ENCODE measurements around the gene GRAPL.
"Not testable (repeated sequence)": the region's sequence is repeated elsewhere in the genome, so short reads cannot be mapped to it uniquely, and the experiment has no call there.

- not testable (repeated sequence) for TF ChIP-seq CTCF (IDR thresholded peaks at IDR 0.05); EZH2 (IDR thresholded peaks at IDR 0.05; ENCODE audit: borderline replicate concordance, insufficient read depth, low read depth, low read length, poor library complexity, severe bottlenecking)
Observed at GRCh38 chr17:19145471-19145870, 18.1 kb downstream of the GRAPL start.
